GM18520 (cell line): ENCODE measurements around the gene KRTAP5-4.
"Not testable (repeated sequence)": the region's sequence is repeated elsewhere in the genome, so short reads cannot be mapped to it uniquely, and the experiment has no call there.

Experiments used
- ATAC-seq: cut with Tn5 transposase; IDR thresholded peaks from one replicate; pipeline ENCODE4 v1.9.1; 2021; ENCODE audit not compliant: unreplicated experiment

KRTAP5-4 gene

DNA sequence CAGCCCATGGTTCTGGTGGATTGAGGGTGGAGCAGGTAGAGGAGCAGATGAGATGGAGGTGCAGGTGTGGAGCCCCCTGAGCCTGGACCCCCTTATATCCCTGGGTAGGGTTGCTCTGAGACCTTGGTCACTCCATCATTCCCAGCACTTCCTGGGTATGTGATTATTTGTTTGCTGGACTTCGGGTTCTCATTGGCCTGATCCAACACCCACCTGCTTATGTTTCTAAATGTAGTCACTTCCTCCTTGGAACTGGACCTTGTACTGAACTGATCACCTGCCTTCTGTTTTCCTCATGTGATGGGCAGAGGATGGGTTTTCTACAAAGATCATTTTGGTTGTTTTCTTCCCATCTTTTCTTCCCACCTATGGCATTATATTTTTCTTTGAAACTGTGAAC is at the start of gene KRTAP5-4:
KRTAP5-4 (minus strand) TSS at position 53 of the 400 bp plus-strand sequence; CDS start at position 8, 45 bp downstream.
- no peak for ATAC-seq

GRCh38 chr11:1671658-1672057 is 49.7 kb upstream of the KRTAP5-4 start:
- ATAC-seq = no peak

DNA sequence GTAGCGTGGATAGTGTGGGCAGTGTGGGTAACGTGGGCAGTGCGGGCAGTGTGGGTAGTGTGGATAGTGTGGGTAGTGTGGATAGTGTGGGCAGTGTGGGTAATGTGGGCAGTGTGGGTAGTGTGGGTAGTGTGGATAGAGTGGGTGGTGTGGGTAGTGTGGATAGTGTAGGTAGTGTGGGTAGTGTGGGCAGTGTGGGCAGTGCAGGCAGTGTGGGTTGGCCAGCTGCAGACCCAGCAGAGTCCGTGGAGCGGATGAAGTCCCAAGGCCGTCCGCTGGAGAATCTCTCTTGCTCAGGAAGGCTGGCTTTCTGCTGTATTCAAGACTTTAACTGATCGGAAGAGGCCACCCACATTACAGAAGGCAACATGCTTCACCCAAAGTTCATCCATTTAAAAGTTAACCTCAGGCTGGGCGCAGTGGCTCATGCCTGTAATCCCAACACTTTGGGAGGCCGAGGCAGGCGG is 49.0 kb upstream of the KRTAP5-4 start:
- no peak for ATAC-seq

DNA sequence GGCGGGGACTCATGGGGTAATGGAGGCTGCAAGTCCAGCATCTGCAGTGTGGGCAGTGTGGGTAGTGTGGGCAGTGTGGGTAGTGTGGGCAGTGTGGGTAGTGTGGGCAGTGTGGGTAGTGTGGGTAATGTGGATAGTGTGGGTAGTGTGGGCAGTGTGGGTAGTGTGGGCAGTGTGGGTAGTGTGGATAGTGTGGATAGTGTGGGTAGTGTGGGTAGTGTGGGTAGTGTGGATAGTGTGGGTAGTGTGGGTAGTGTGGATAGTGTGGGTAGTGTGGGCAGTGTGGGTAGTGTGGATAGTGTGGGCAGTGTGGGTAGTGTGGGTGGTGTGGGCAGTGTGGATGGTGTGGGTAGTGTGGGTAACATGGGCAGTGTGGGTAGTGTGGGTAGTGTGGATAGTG is 48.5 kb upstream of the KRTAP5-4 start:
- ATAC-seq = not testable (repeated sequence)

DNA sequence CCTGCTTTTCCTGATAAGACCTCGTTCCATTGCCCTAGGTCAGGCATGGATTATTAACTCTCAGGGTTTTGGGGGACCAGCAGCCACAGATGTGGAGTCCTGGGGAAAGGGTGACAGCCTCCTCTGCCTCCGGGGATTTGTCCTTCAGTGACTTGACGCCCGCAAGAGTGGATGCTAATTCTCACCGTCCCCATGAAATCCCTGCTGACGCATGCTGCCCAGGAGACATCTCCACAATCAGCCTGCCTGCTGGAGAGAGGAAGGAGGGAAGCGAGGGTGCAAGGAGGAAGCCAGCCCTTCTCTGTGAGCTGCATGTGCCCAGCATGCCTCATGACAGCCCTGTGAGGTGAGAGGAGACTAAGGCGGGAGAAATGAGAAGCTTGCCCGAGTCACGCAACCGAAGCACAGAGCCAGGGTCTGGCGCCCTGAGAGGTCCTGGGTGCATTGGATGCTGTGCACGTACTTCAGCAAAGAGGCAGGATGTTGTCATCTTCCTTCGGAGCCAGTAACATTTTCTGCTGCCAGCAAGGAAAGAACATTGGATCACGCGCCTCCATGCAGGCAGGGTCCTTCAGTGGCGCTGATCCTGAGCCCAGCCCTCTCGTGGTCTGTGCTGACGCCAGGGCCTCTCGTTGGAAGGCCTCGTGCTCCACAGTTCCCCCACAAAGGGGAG is 47.7 kb upstream of the KRTAP5-4 start:
- no peak for ATAC-seq

- ATAC-seq = no peak
These were observed 47.1 kb upstream of the KRTAP5-4 start for GRCh38 chr11:1668911-1669473.

- ATAC-seq = no peak
These were observed 46.0 kb upstream of the KRTAP5-4 start for GRCh38 chr11:1667906-1668305.

DNA sequence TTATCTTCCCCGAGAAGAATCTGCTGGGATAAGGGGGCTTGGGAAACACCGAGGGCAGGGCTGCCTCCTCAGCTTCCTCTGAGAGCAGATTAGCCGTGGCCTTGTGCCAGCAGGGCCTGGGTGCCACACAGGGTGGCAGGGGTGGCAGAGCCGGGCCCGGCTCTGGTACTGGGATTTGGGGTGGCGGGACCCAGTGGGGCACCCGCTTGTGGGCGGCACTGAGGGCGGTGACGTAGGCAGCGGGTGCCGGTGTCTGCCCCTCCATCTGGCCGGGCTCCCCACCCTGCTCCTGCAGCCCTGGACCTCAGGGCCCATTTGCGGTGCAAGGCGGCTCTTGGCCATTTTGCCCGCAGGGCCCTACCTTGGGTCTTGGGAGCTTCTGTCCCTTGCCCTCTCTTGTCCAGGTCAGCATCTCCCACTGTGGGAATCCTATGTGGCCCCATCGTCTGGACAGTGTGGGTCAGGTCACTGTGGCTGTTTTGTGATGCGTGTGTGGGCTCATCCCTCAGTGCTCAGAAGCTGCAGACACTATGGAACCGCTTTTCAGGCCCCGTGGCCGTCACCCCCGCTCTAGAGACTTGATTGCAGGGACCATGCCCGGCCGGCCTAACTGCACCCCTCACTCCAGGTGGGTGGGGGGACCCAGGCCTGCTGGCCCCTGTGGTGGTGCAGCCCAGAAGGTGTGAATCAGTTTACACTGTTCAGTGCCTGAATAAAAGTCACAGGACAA is 45.3 kb upstream of the KRTAP5-4 start:
- ATAC-seq = no peak

- no peak for ATAC-seq
These were observed 43.4 kb upstream of the KRTAP5-4 start for GRCh38 chr11:1665313-1665712.

DNA sequence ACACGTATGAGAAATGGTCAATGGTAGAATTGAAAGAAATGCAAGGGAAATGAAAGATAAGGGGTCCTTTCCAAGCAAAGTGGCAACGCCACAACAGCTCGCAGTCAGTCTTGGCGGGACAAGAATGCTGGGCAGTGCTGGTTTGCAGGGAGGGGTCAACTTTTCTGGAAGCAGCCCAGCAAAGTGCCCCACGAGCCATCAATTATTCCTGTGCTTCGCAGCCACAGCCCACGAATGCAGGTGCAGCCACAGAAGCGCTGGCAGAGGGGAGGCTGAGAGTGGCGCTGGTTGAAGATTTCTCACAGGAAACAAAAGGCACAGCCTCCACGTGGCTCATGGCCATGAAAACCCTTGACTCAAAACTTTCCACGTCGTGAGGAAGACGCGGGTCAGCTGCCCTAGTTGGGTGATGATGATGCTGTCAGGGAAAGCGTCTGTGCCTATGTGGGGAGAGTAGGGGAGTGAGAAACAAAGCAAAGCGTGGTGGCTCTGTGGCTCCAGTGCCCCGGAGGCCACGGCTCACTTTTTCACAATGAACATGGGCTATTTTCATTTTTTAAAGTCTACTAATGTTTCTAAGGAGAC is 40.9 kb upstream of the KRTAP5-4 start:
- ATAC-seq = not testable (repeated sequence)

DNA sequence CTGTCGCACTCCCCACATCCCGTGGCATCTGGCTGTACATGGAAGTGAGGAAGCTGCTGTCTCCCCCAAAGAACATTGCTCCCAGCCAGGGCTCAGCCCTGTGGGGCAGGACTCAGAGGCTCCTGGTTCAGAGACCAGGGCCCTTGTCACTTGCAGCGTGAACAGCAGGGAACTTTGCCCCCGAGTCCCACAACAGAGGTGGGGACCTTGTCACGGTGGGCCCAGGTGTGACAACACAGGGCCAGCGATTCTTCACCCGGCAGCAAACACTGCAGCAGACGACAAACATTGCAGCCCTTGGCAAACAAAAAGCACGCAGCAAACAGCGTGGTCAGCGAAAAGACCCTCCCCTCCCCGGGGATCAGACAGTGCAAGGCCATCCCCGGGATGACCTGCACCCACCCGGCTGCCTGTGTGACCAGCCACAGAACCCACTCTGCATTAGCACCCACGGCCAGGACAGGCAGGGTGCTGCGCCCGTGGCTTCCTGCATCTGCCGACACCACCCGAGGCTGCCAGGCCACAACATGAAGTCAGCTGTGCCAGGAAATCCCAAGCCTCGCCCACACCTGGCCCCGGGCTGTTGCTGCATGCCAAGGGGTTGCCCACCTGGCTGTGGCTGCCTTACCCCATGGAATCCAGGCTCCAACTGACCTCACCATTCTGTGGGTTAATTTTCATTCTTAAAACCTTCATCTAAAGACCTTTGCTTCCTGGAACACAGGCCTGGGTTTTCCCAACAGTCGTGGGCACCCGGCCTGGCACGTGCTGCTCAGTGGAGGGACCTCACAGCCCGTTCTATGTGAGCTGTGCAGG is 39.7 kb upstream of the KRTAP5-4 start:
- not testable (repeated sequence) for ATAC-seq

- ATAC-seq = no peak
These were observed 38.4 kb upstream of the KRTAP5-4 start for GRCh38 chr11:1660111-1660867.

DNA sequence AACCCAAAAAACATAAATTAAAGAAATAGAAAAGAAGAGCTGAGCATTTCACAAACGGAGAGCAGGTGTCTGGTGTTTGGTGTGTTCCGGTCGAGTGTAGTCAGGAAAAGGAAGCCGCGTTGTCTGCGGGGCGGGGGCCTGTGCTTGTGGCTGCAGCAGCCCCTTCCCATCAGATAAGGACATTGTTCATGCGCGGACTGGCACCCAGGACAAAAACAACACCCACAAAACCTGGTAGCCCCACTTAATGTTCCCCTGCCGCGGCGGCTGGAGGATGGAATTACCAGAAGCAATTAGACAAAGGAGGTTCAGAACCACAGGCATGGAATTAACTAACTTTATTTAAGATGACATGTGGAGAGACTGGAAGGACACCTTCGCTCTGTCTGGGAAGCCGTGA is 37.6 kb upstream of the KRTAP5-4 start:
- no peak for ATAC-seq

- ATAC-seq = no peak
These were observed 34.7 kb upstream of the KRTAP5-4 start for GRCh38 chr11:1656670-1657069.

DNA sequence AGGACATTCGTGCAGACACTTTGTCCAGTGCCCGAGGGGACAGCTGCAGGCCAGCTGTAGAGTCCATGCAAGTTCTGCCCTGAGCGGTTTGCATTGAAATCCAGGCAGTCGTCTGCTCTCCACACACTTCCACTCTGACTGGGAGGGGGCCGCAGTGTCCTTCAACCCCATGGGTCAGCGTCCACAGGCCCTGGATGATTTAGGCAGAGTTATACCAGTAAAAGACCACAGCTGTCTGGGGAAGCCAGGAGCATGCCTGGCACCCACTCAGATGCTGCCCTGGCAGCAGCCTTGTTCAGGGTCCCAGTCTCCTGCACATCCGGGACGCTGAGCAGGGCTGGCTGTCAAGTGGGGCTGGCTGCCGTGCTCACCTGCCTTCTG is 34.1 kb upstream of the KRTAP5-4 start:
- ATAC-seq = no peak

DNA sequence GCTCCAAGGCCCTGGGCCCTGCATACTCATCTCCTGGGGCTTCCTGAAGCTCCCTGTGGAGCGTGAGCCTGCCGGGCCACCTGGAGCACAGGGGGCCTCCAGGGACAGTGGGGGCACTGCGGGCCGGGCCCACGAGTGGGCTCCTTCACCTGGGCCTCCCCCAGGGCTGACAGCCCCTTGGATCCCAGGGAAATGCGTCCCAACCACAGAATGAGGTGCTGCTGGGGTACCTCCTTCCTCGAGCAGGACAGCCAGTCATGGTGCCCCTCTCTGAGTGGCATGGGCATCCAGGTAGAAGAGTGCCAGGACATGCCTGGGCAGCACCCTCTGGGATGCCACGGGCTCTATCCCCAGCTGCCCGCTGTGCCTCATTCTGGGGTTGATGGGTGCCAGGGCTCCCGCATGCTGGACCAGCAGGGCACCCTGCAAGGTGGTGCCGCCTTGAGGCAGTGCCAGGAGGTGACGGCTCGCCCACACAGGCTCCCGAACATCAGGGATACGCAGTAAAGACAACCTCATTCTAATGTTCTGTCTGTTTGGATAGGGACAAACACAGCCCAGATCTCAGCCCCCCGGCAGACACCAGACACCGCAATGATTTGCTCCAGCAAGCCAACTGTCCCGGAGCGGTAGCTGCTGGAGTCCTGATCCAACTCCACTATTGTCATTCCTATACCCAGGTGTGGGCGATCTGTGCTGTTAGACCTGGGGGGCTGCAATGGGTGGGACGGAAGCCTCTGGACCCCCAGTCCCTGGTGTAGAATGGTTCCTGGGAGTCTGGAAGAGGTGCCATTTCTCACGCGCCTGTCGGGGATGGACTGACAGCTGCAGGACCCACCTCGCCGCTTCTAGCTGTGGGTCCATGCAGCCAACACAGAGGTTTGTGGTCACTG is 33.5 kb upstream of the KRTAP5-4 start:
- no peak for ATAC-seq

DNA sequence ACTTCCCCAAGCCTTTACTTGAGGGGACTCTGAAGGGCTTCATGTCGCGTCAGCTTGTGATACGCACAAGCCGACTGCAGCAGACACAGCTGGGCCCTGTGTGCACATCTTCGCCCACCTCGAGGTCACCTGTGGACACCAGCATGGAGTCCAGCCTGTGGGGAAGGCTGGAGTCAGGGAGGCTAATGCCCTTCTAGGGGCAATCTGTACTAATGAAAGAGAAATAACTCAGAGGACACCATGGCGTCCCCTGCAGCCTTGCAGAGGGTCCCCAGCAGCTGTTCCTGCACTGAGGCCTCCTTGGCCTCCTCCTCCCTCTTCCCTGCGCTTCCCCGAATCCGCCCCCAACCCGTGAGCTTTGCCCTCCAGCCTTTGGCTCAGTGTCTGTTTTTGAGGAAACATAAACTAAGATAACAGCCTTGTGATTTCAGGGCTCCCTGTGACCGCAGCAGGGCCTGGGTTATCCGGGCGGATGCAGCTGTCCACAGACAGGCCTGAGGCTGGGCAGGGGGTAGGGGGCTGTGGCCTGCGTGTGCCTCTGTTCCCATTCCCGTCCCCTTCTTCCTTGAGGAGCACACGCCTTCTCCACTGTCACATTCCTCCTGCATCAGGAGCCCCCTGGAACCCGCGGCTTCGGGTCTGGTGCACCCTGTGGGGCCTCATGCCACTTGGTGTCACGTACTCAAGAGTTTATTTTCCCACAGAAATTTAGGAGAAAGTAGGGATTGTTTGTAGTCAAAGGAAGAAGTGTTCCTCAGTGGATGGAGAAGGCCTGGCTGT is 32.6 kb upstream of the KRTAP5-4 start:
- no peak for ATAC-seq
